CD8-positive, alpha-beta memory T cell (primary cell): Measurements from ENCODE around the gene FAM89B. TPM values are rescaled to one million over a fixed set of nuclear protein-coding genes. Genes with fewer than 3 reads are reported as not detected.

ENCODE experiments used
- CTCF ChIA-PET: fragments of 350-600 bp; sonication (Branson Sonifier 250); formaldehyde crosslinking; loops from one replicate; lab custom pipeline; 2021; ENCODE audit warnings: antibody characterized with exemption; lab: Charles Lee
- POLR2A ChIA-PET: fragments of 350-600 bp; sonication (Branson Sonifier 250); formaldehyde crosslinking; loops from one replicate; lab custom pipeline; 2021; ENCODE audit warnings: antibody characterized with exemption; lab: Charles Lee
- DNase-seq, 5 donors: peaks; one replicate each; pipeline versions ENCODE4 v3.0.0 to v3.0.0-alpha.2; 2020 to 2022; ENCODE audit warnings: mixed read lengths in 1 of 5
- H3K27ac ChIP-seq: one replicate; pipeline ENCODE4 v1.7.0; 2013; ENCODE audit warnings: low read depth, mild to moderate bottlenecking, low read length, moderate library complexity
- H3K27me3 ChIP-seq: 2 replicates; pipeline ENCODE4 v1.7.0; 2013; ENCODE audit warnings: low read length, mild to moderate bottlenecking; ENCODE audit not compliant: insufficient read depth, poor library complexity, severe bottlenecking
- H3K36me3 ChIP-seq: 2 replicates; pipeline ENCODE4 v1.7.0; 2013; ENCODE audit warnings: mild to moderate bottlenecking, low read length, moderate library complexity; ENCODE audit not compliant: insufficient read depth
- H3K4me1 ChIP-seq: 2 replicates; pipeline ENCODE4 v1.7.0; 2013; ENCODE audit warnings: mild to moderate bottlenecking, low read length, moderate library complexity; ENCODE audit not compliant: insufficient read depth
- H3K4me3 ChIP-seq: 2 replicates; pipeline ENCODE4 v1.7.0; 2013; ENCODE audit warnings: mild to moderate bottlenecking, low read length
- H3K9me3 ChIP-seq: 2 replicates; pipeline ENCODE4 v1.7.0; 2013; ENCODE audit warnings: mild to moderate bottlenecking, low read length
- H3K27ac Mint-ChIP-seq, 8 donors: one replicate each; pipeline ENCODE4 v1.8.0; 2020 to 2021; ENCODE audit warnings: mixed read lengths in 8 of 8, mild to moderate bottlenecking in 6 of 8, inconsistent platforms in 3 of 8, moderate library complexity in 3 of 8
- H3K27me3 Mint-ChIP-seq, 2 donors: one replicate each; pipeline ENCODE4 v1.8.0; 2020 to 2021; ENCODE audit warnings: mixed read lengths in 2 of 2, mild to moderate bottlenecking in 1 of 2, moderate library complexity in 1 of 2
- H3K36me3 Mint-ChIP-seq, 3 donors: one replicate each; pipeline ENCODE4 v1.8.0; 2020 to 2021; ENCODE audit warnings: mixed read lengths in 3 of 3, inconsistent platforms in 1 of 3, mild to moderate bottlenecking in 1 of 3
- H3K4me1 Mint-ChIP-seq, 3 donors: one replicate each; pipeline ENCODE4 v1.8.0; 2020 to 2021; ENCODE audit warnings: mixed read lengths in 3 of 3, inconsistent platforms in 1 of 3, mild to moderate bottlenecking in 1 of 3
- H3K4me3 Mint-ChIP-seq, 7 donors: one replicate each; pipeline ENCODE4 v1.8.0; 2020 to 2021; ENCODE audit warnings: mixed read lengths in 7 of 7, mild to moderate bottlenecking in 6 of 7, moderate library complexity in 4 of 7, inconsistent platforms in 2 of 7
- H3K9me3 Mint-ChIP-seq, 5 donors: one replicate each; pipeline ENCODE4 v1.8.0; 2020 to 2022; ENCODE audit warnings: mixed read lengths in 5 of 5, mild to moderate bottlenecking in 3 of 5, moderate library complexity in 2 of 5, inconsistent platforms in 1 of 5
- polyA plus RNA-seq: library from polyadenylated mRNA; unstranded; fragments of 300-500 nt; fragmentation: Illumina TruSeq; gene quantifications from one replicate; pipeline ENCODE4 v1.2.3, GENCODE V29; 2021
- total RNA-seq, 2 experiments: library from RNA; stranded (reverse); gene quantifications; one replicate each; pipeline ENCODE4 v1.2.3, GENCODE V29; 2021

Gene FAM89B
- total and polyA plus RNA-seq, 3 experiments from 2014 or later, result 30.8 to 138 (median 34.1) TPM

GRCh38 chr11:65571420-65571819 is 918 bp upstream of the FAM89B start:
- no peak for DNase-seq
- peak overlapping the region; percentile 85 to 99 (median 99) for H3K4me3 Mint-ChIP-seq
- H3K36me3 Mint-ChIP-seq, result peaks cover 0 to 37% (median 2%) of the 10 kb centered on the region in 3 donors
- peak overlapping the region; percentile 59 for H3K4me3 ChIP-seq
- no peaks in the 10 kb centered on the region for H3K9me3 ChIP-seq
- H3K27me3 ChIP-seq, result no peaks in the 10 kb centered on the region
- H3K27me3 Mint-ChIP-seq, result peaks cover 0 to 1% of the 10 kb centered on the region in 2 donors
- H3K27ac Mint-ChIP-seq, result peak overlapping the region; percentile 96 to 100 (median 100)
- H3K36me3 ChIP-seq, result no peaks in the 10 kb centered on the region
- peaks cover 68% of the 10 kb centered on the region for H3K4me1 ChIP-seq
- ChIA-PET CTCF (interaction anchor here (0.8 to 5.5 kb wide), 9 partner anchors 12 to 152 kb away, joined by 3 to 78 read pairs (median 13); partner anchors contain the start of gene PCNX3), POLR2A (interaction anchor here (1.1 to 4.3 kb wide), 5 partner anchors 25 to 146 kb away, joined by 4 to 34 read pairs (median 9); partner anchors contain the start of genes MAP3K11, PCNX3 and SIPA1)
- H3K27ac ChIP-seq, result peak overlapping the region; percentile 96
- peaks cover 0 to 2% (median 0%) of the 10 kb centered on the region in 5 donors for H3K9me3 Mint-ChIP-seq
- peaks cover 59 to 80% (median 76%) of the 10 kb centered on the region in 3 donors for H3K4me1 Mint-ChIP-seq

- POLR2A ChIA-PET, result interaction anchor here (0.6 to 4.3 kb wide), 12 partner anchors 13 to 1284 kb away, joined by 3 to 34 read pairs (median 4); partner anchors contain the start of genes MAP3K11, NEAT1, PCNX3 and SIPA1
- no peaks in the 10 kb centered on the region for H3K27me3 ChIP-seq
- CTCF ChIA-PET, result interaction anchor here (0.7 to 5.5 kb wide), 10 partner anchors 16 to 153 kb away, joined by 3 to 78 read pairs (median 12); partner anchors contain the start of gene PCNX3
- no peaks in the 10 kb centered on the region for H3K9me3 ChIP-seq
- Mint-ChIP-seq H3K9me3 (peaks cover 0 to 2% (median 0%) of the 10 kb centered on the region in 5 donors), H3K27ac (peak overlapping the region; percentile 96 to 100 (median 100)), H3K4me3 (peak overlapping the region; percentile 85 to 99 (median 99)), H3K4me1 (peaks cover 59 to 80% (median 70%) of the 10 kb centered on the region in 3 donors), H3K27me3 (peaks cover 0 to 1% of the 10 kb centered on the region in 2 donors), H3K36me3 (peaks cover 0 to 37% (median 2%) of the 10 kb centered on the region in 3 donors)
- DNase-seq, result no peak
- peak overlapping the region; percentile 59 for H3K4me3 ChIP-seq
- peaks cover 68% of the 10 kb centered on the region for H3K4me1 ChIP-seq
- H3K27ac ChIP-seq, result peak overlapping the region; percentile 43
- H3K36me3 ChIP-seq, result no peaks in the 10 kb centered on the region
Measured at GRCh38 chr11:65571940-65572339, 398 bp upstream of the FAM89B start.

- H3K27me3 Mint-ChIP-seq, result peaks cover 0 to 1% of the 10 kb centered on the region in 2 donors
- H3K27me3 ChIP-seq, result no peaks in the 10 kb centered on the region
- ChIA-PET POLR2A (interaction anchor here (0.9 to 4.3 kb wide), 5 partner anchors 14 to 41 kb away, joined by 3 to 34 read pairs (median 4); partner anchors contain the start of genes LTBP3, MAP3K11 and PCNX3), CTCF (interaction anchor here (1.1 to 5.5 kb wide), 8 partner anchors 9 to 37 kb away, joined by 3 to 78 read pairs (median 10); no protein-coding TSS in a partner anchor)
- H3K36me3 ChIP-seq, result no peaks in the 10 kb centered on the region
- peak overlapping the region; percentile 82 to 100 (median 94) for H3K27ac Mint-ChIP-seq
- peak overlapping the region; percentile 62 for H3K27ac ChIP-seq
- H3K4me1 Mint-ChIP-seq, result peaks cover 64 to 85% (median 72%) of the 10 kb centered on the region in 3 donors
- no peaks in the 10 kb centered on the region for H3K9me3 ChIP-seq
- DNase-seq, result no peak
- peaks cover 68% of the 10 kb centered on the region for H3K4me1 ChIP-seq
- peaks cover 0 to 2% (median 0%) of the 10 kb centered on the region in 5 donors for H3K9me3 Mint-ChIP-seq
- H3K4me3 Mint-ChIP-seq, result peak overlapping the region; percentile 87 to 99 (median 94)
- H3K4me3 ChIP-seq, result peak overlapping the region; percentile 72
- H3K36me3 Mint-ChIP-seq, result peaks cover 0 to 38% (median 6%) of the 10 kb centered on the region in 3 donors
Measured at GRCh38 chr11:65573391-65574079, 1.2 kb downstream of the FAM89B start.

- peak overlapping the region; percentile 91 to 99 (median 96) for H3K4me3 Mint-ChIP-seq
- DNase-seq, result peak; percentile 80 to 91 (median 85)
- Histone ChIP-seq H3K4me1 (peaks cover 64% of the 10 kb centered on the region), H3K27me3 (no peaks in the 10 kb centered on the region), H3K4me3 (peak overlapping the region; percentile 87), H3K9me3 (no peaks in the 10 kb centered on the region), H3K27ac (peak overlapping the region; percentile 76), H3K36me3 (no peaks in the 10 kb centered on the region)
- ChIA-PET POLR2A (interaction anchor here (1.0 to 2.3 kb wide), 3 partner anchors 16 to 41 kb away, joined by 3 to 9 read pairs (median 7); partner anchors contain the start of genes LTBP3 and PCNX3), CTCF (interaction anchor here (1.0 to 6.5 kb wide), 9 partner anchors 14 to 41 kb away, joined by 3 to 78 read pairs (median 35); partner anchors contain the start of gene PCNX3)
- H3K36me3 Mint-ChIP-seq, result peaks cover 0 to 40% (median 6%) of the 10 kb centered on the region in 3 donors
- peaks cover 60 to 80% (median 67%) of the 10 kb centered on the region in 3 donors for H3K4me1 Mint-ChIP-seq
- peaks cover 0 to 2% (median 0%) of the 10 kb centered on the region in 5 donors for H3K9me3 Mint-ChIP-seq
- peak overlapping the region; percentile 95 to 100 (median 98) for H3K27ac Mint-ChIP-seq
- H3K27me3 Mint-ChIP-seq, result peaks cover 0 to 1% of the 10 kb centered on the region in 2 donors
Measured at GRCh38 chr11:65574109-65574810, 1.9 kb downstream of the FAM89B start.

GRCh38 chr11:65574811-65575567 is 2.7 kb downstream of the FAM89B start:
- peaks cover 0 to 1% of the 10 kb centered on the region in 2 donors for H3K27me3 Mint-ChIP-seq
- peak overlapping the region; percentile 95 to 100 (median 98) for H3K27ac Mint-ChIP-seq
- H3K9me3 Mint-ChIP-seq, result peaks cover 0 to 2% (median 0%) of the 10 kb centered on the region in 5 donors
- peak overlapping the region; percentile 91 to 99 (median 96) for H3K4me3 Mint-ChIP-seq
- peak in 1 of 5 donors; percentile 28 for DNase-seq
- H3K4me1 ChIP-seq, result peaks cover 60% of the 10 kb centered on the region
- H3K4me3 ChIP-seq, result peak overlapping the region; percentile 87
- peak overlapping the region; percentile 76 for H3K27ac ChIP-seq
- H3K36me3 ChIP-seq, result peaks cover 4% of the 10 kb centered on the region
- ChIA-PET POLR2A (interaction anchor here (0.6 to 3.4 kb wide), 7 partner anchors 12 to 272 kb away, joined by 3 to 32 read pairs (median 7); partner anchors contain the start of gene PCNX3), CTCF (interaction anchor here (0.7 to 6.5 kb wide), 9 partner anchors 9 to 137 kb away, joined by 3 to 66 read pairs (median 4); partner anchors contain the start of genes KAT5 and PCNX3)
- no peaks in the 10 kb centered on the region for H3K27me3 ChIP-seq
- H3K36me3 Mint-ChIP-seq, result peaks cover 0 to 40% (median 6%) of the 10 kb centered on the region in 3 donors
- H3K4me1 Mint-ChIP-seq, result peaks cover 56 to 76% (median 60%) of the 10 kb centered on the region in 3 donors
- H3K9me3 ChIP-seq, result no peaks in the 10 kb centered on the region

- Histone ChIP-seq H3K4me1 (peaks cover 60% of the 10 kb centered on the region), H3K27me3 (no peaks in the 10 kb centered on the region), H3K9me3 (no peaks in the 10 kb centered on the region), H3K27ac (peak within 1 kb of the TSS; percentile 89), H3K36me3 (peaks cover 11% of the 10 kb centered on the region), H3K4me3 (peak within 1 kb of the TSS; percentile 89)
- Mint-ChIP-seq H3K36me3 (peaks cover 0 to 41% (median 6%) of the 10 kb centered on the region in 3 donors), H3K27me3 (peaks cover 0 to 1% of the 10 kb centered on the region in 2 donors), H3K9me3 (peaks cover 0 to 2% (median 0%) of the 10 kb centered on the region in 5 donors), H3K4me1 (peaks cover 54 to 72% (median 54%) of the 10 kb centered on the region in 3 donors), H3K27ac (peak within 1 kb of the TSS; percentile 95 to 100 (median 98)), H3K4me3 (peak within 1 kb of the TSS; percentile 91 to 99 (median 96))
- DNase-seq, result peak; percentile 78 to 87 (median 81)
- ChIA-PET POLR2A (interaction anchor here (0.6 to 3.4 kb wide), 13 partner anchors 10 to 273 kb away, joined by 3 to 32 read pairs (median 4); partner anchors contain the start of gene PCNX3), CTCF (interaction anchor here (0.7 to 6.5 kb wide), 11 partner anchors 8 to 136 kb away, joined by 3 to 66 read pairs (median 4); partner anchors contain the start of genes KAT5 and PCNX3)
Measured at GRCh38 chr11:65575568-65576231, 3.4 kb downstream of the FAM89B start, which contains the start of gene EHBP1L1. TSS of gene EHBP1L1 (plus strand) at chr11:65576053. CDS start at chr11:65576303, 250 bp downstream.
